Natural killer cell (primary cell): Measurements from ENCODE around the gene HCRTR1. TPM values are rescaled to one million over a fixed set of nuclear protein-coding genes. Genes with fewer than 3 reads are reported as not detected.
A peak's percentile ranks its signal among the peaks of the same experiment; 100 is the strongest.

Experiments
- ATAC-seq, 3 donors: fragments of 150-1000 bp in 2 of 3; fragments of 200-7000 bp in 1 of 3; cut with Tn5 transposase; 1 replicate in 1 of 3; 2 replicates in 2 of 3; pipeline ENCODE4 v1.10.0; 2021; ENCODE audit warnings: mild to moderate bottlenecking in 2 of 3, moderate library complexity in 2 of 3
- DNase-seq, 2 donors: peaks; one replicate each; pipeline versions ENCODE4 v3.0.0 to v3.0.0-alpha.2; 2013 to 2021; ENCODE audit warnings: mixed read lengths in 1 of 2
- H3K27ac ChIP-seq: one replicate; pipeline ENCODE4 v1.5.1; 2013; ENCODE audit warnings: mild to moderate bottlenecking, low read length
- H3K27me3 ChIP-seq: one replicate; pipeline ENCODE4 v1.6.1; 2013; ENCODE audit warnings: low read length; ENCODE audit not compliant: control insufficient read depth, insufficient read depth
- H3K36me3 ChIP-seq: one replicate; pipeline ENCODE4 v1.6.1; 2013; ENCODE audit warnings: low read length; ENCODE audit not compliant: control insufficient read depth, insufficient read depth
- H3K4me1 ChIP-seq: one replicate; pipeline ENCODE4 v1.6.1; 2013; ENCODE audit warnings: low read length; ENCODE audit not compliant: control insufficient read depth, insufficient read depth
- H3K4me3 ChIP-seq: one replicate; pipeline ENCODE4 v1.5.1; 2013; ENCODE audit warnings: low read length
- H3K9me3 ChIP-seq: one replicate; pipeline ENCODE4 v1.6.1; 2013; ENCODE audit warnings: low read length; ENCODE audit not compliant: control insufficient read depth, insufficient read depth
- H3K27ac Mint-ChIP-seq, 2 donors: one replicate each; pipeline ENCODE4 v1.8.0; 2022; ENCODE audit warnings: mild to moderate bottlenecking in 2 of 2, mixed read lengths in 2 of 2, moderate library complexity in 1 of 2
- H3K27me3 Mint-ChIP-seq, 2 donors: one replicate each; pipeline ENCODE4 v1.8.0; 2022; ENCODE audit warnings: low read depth in 2 of 2, mixed read lengths in 2 of 2
- H3K36me3 Mint-ChIP-seq: one replicate; pipeline ENCODE4 v1.8.0; 2022; ENCODE audit warnings: mixed read lengths
- H3K4me1 Mint-ChIP-seq, 2 donors: one replicate each; pipeline ENCODE4 v1.8.0; 2022; ENCODE audit warnings: mixed read lengths in 2 of 2
- H3K4me3 Mint-ChIP-seq: one replicate; pipeline ENCODE4 v1.8.0; 2022; ENCODE audit warnings: mild to moderate bottlenecking, moderate library complexity, mixed read lengths
- H3K9me3 Mint-ChIP-seq, 2 donors: one replicate each; pipeline ENCODE4 v1.8.0; 2022; ENCODE audit warnings: mixed read lengths in 2 of 2
- CTCF ChIP-seq: fragments of 200-600 bp; IDR thresholded peaks from one replicate; pipeline ENCODE4 v1.8.0; 2022; ENCODE audit warnings: antibody characterized with exemption
- WGBS: methylation state at CpG from one replicate; pipeline ENCODE4 v1.1.7; 2013; ENCODE audit warnings: missing lambda C conversion rate; ENCODE audit not compliant: insufficient coverage; 5-methylcytosine and 5-hydroxymethylcytosine counted together
- intact Hi-C: fragments of 100-400 bp; cut with micrococcal nuclease; formaldehyde crosslinking; loops from one replicate; pipeline ENCODE4 v1.14.2; 2022
- total RNA-seq, 4 donors: library from RNA; stranded (reverse); fragments of 120-200 nt in 1 of 4; gene quantifications; one replicate each; pipeline versions ENCODE4 v1.2.3 to v1.2.4, GENCODE V29; 2013 to 2022

HCRTR1 gene
- total RNA-seq, 3 donors from 2014 or later (not counting 1 experiment from before 2014, with no cell fraction given) = not detected

GRCh38 chr1:31583082-31583994 is 34.2 kb upstream of the HCRTR1 start:
- Histone ChIP-seq H3K27ac (no peak overlapping the region), H3K4me1 (no peaks in the 10 kb centered on the region), H3K27me3 (peaks cover 4% of the 10 kb centered on the region), H3K4me3 (no peak overlapping the region), H3K36me3 (no peaks in the 10 kb centered on the region), H3K9me3 (no peaks in the 10 kb centered on the region)
- ATAC-seq (no peak), DNase-seq (no peak)
- no peak overlapping the region for H3K27ac Mint-ChIP-seq
- no peak for TF ChIP-seq CTCF
- no peaks in the 10 kb centered on the region for H3K36me3 Mint-ChIP-seq
- no peaks in the 10 kb centered on the region for H3K4me1 Mint-ChIP-seq
- no peaks in the 10 kb centered on the region for H3K9me3 Mint-ChIP-seq
- no peak overlapping the region for H3K4me3 Mint-ChIP-seq
- peaks cover 0 to 12% of the 10 kb centered on the region in 2 donors for H3K27me3 Mint-ChIP-seq
- 85% methylated on average over 16 of the region's 16 CpGs for WGBS
- intact Hi-C loops = no loop called here

- no peaks in the 10 kb centered on the region for H3K36me3 ChIP-seq
- Mint-ChIP-seq H3K27ac (no peak overlapping the region), H3K4me1 (no peaks in the 10 kb centered on the region), H3K9me3 (no peaks in the 10 kb centered on the region), H3K36me3 (no peaks in the 10 kb centered on the region), H3K27me3 (peaks cover 0 to 15% of the 10 kb centered on the region in 2 donors), H3K4me3 (no peak overlapping the region)
- DNase-seq = no peak
- 83% methylated on average over 13 of the region's 13 CpGs for whole genome bisulfite sequencing
- ATAC-seq = no peak
- H3K27ac ChIP-seq = no peak overlapping the region
- intact Hi-C loops = no loop called here
- no peaks in the 10 kb centered on the region for H3K9me3 ChIP-seq
- TF ChIP-seq CTCF = no peak
- H3K4me3 ChIP-seq = no peak overlapping the region
- H3K4me1 ChIP-seq = no peaks in the 10 kb centered on the region
- peaks cover 4% of the 10 kb centered on the region for H3K27me3 ChIP-seq
Measured at GRCh38 chr1:31583995-31584868, 33.3 kb upstream of the HCRTR1 start.

- Histone ChIP-seq H3K9me3 (no peaks in the 10 kb centered on the region), H3K27ac (no peak overlapping the region), H3K27me3 (peaks cover 4% of the 10 kb centered on the region), H3K4me3 (no peak overlapping the region), H3K36me3 (no peaks in the 10 kb centered on the region), H3K4me1 (no peaks in the 10 kb centered on the region)
- Mint-ChIP-seq H3K9me3 (no peaks in the 10 kb centered on the region), H3K27me3 (peaks cover 0 to 16% of the 10 kb centered on the region in 2 donors), H3K27ac (no peak overlapping the region), H3K4me1 (no peaks in the 10 kb centered on the region), H3K36me3 (no peaks in the 10 kb centered on the region), H3K4me3 (no peak overlapping the region)
- TF ChIP-seq CTCF = no peak
- ATAC-seq = no peak
- intact Hi-C loops = no loop called here
- WGBS = 89% methylated on average over 27 of the region's 27 CpGs
- peak in 1 of 2 donors; percentile 10 for DNase-seq
Measured at GRCh38 chr1:31584869-31585735, 32.4 kb upstream of the HCRTR1 start.
